Endodermal cell (in vitro differentiated cells): ENCODE data around the gene MAST1. TPM values are rescaled to one million over a fixed set of nuclear protein-coding genes. Genes with fewer than 3 reads are reported as not detected.

ENCODE experiments used
- DNase-seq: peaks from one replicate; pipeline ENCODE4 v3.0.0-alpha.2; 2017
- H3K27ac ChIP-seq: 2 replicates; pipeline ENCODE4 v1.5.1; 2013; ENCODE audit warnings: mild to moderate bottlenecking, low read depth, low read length, moderate library complexity
- H3K27me3 ChIP-seq: 2 replicates; pipeline ENCODE4 v1.6.1; 2013; ENCODE audit warnings: mild to moderate bottlenecking, low read length, moderate library complexity; ENCODE audit not compliant: insufficient read depth, control insufficient read depth, poor library complexity, severe bottlenecking
- H3K36me3 ChIP-seq: 2 replicates; pipeline ENCODE4 v1.7.0; 2013; ENCODE audit warnings: mild to moderate bottlenecking, low read length, moderate library complexity; ENCODE audit not compliant: control insufficient read depth, insufficient read depth
- H3K4me1 ChIP-seq: one replicate; pipeline ENCODE4 v1.7.0; 2013; ENCODE audit warnings: low read length; ENCODE audit not compliant: control insufficient read depth, insufficient read depth
- H3K4me3 ChIP-seq: 2 replicates; pipeline ENCODE4 v1.5.1; 2013; ENCODE audit warnings: mild to moderate bottlenecking, low read length, moderate library complexity
- H3K9ac ChIP-seq: 2 replicates; pipeline ENCODE4 v1.6.1; 2013; ENCODE audit warnings: mild to moderate bottlenecking, low read length, moderate library complexity; ENCODE audit not compliant: poor library complexity, severe bottlenecking; ENCODE audit errors: extremely low read depth
- H3K9me3 ChIP-seq: 2 replicates; pipeline ENCODE4 v1.6.1; 2013; ENCODE audit warnings: mild to moderate bottlenecking, low read length, moderate library complexity; ENCODE audit not compliant: control insufficient read depth
- H3K27ac Mint-ChIP-seq: 2 replicates; pipeline ENCODE4 v1.8.0; 2020; ENCODE audit warnings: mixed read lengths
- H3K27me3 Mint-ChIP-seq: 2 replicates; pipeline ENCODE4 v1.8.0; 2021; ENCODE audit warnings: mild to moderate bottlenecking, mixed read lengths; ENCODE audit not compliant: insufficient read depth
- H3K36me3 Mint-ChIP-seq: 2 replicates; pipeline ENCODE4 v1.8.0; 2020; ENCODE audit warnings: low read depth, mixed read lengths
- H3K4me1 Mint-ChIP-seq: 2 replicates; pipeline ENCODE4 v1.8.0; 2020; ENCODE audit warnings: mixed read lengths
- H3K4me3 Mint-ChIP-seq: 2 replicates; pipeline ENCODE4 v1.8.0; 2020; ENCODE audit warnings: mild to moderate bottlenecking, moderate library complexity, mixed read lengths
- H3K9me3 Mint-ChIP-seq: 2 replicates; pipeline ENCODE4 v1.8.0; 2020; ENCODE audit warnings: mild to moderate bottlenecking, mixed read lengths
- CTCF ChIP-seq: fragments of 200-600 bp; sonication (generic); conservative IDR thresholded peaks from 2 replicates; pipeline ENCODE4 v1.5.0; 2021; ENCODE audit warnings: antibody characterized with exemption, mild to moderate bottlenecking
- WGBS, 2 experiments: methylation state at CpG; one replicate each; pipeline versions ENCODE4 v1.1.5 to v1.1.7; 2013; ENCODE audit warnings: missing lambda C conversion rate in 2 of 2, mixed read lengths in 1 of 2; ENCODE audit not compliant: insufficient coverage in 1 of 2, insufficient read length in 1 of 2; 5-methylcytosine and 5-hydroxymethylcytosine counted together
- total RNA-seq, 2 donors: library from RNA; stranded (reverse); fragmentation: NEBNext Ultra II Directional in 1 of 2; extraction: Animal tissue kit (Norgen Biotek cat#: 25700) in 1 of 2; gene quantifications; 2 replicates in 1 of 2; 3 replicates in 1 of 2; pipeline ENCODE4 v1.2.1, GENCODE V29; 2021

The MAST1 gene
- total RNA-seq, 2 donors from 2014 or later, result 6.9 to 18.5 TPM

- H3K27ac Mint-ChIP-seq, result no peak overlapping the region
Measured at GRCh38 chr19:12800466-12800770, 37.9 kb upstream of the MAST1 start.

GRCh38 chr19:12800923-12801465 lies 37.3 kb upstream of the MAST1 start:
- Histone ChIP-seq H3K4me3 (peak overlapping the region; percentile 91), H3K9me3 (no peaks in the 10 kb centered on the region), H3K36me3 (peaks cover 22% of the 10 kb centered on the region), H3K4me1 (peaks cover 7% of the 10 kb centered on the region), H3K27me3 (no peaks in the 10 kb centered on the region), H3K27ac (peak overlapping the region; percentile 14), H3K9ac (peak overlapping the region; percentile 86)
- H3K9me3 Mint-ChIP-seq, result no peaks in the 10 kb centered on the region
- TF ChIP-seq CTCF, result no peak
- H3K4me3 Mint-ChIP-seq, result peak overlapping the region; percentile 89
- H3K27me3 Mint-ChIP-seq, result peaks cover 6% of the 10 kb centered on the region
- H3K36me3 Mint-ChIP-seq, result peaks cover 15% of the 10 kb centered on the region
- peak; percentile 73 for DNase-seq
- 6 to 8% methylated on average over 10 to 38 of the region's 38 CpGs for WGBS, 2 experiments
- peak overlapping the region; percentile 88 for H3K27ac Mint-ChIP-seq
- H3K4me1 Mint-ChIP-seq, result peaks cover 18% of the 10 kb centered on the region

More at GRCh38 chr19:12800466-12800770, 37.9 kb upstream of the MAST1 start:
- WGBS, 2 experiments, result 95% methylated on average over 1 of the region's 1 CpG; no CpG with 5 or more reads in 1 of the 2 experiments
- Mint-ChIP-seq H3K9me3 (no peaks in the 10 kb centered on the region), H3K36me3 (peaks cover 15% of the 10 kb centered on the region), H3K4me3 (peak overlapping the region; percentile 89), H3K27me3 (peaks cover 6% of the 10 kb centered on the region), H3K4me1 (peaks cover 19% of the 10 kb centered on the region)
- DNase-seq, result no peak
- H3K27ac ChIP-seq, result no peak overlapping the region
- peak overlapping the region; percentile 91 for H3K4me3 ChIP-seq
- H3K9ac ChIP-seq, result peak overlapping the region; percentile 86
- peaks cover 8% of the 10 kb centered on the region for H3K4me1 ChIP-seq
- TF ChIP-seq CTCF, result no peak
- no peaks in the 10 kb centered on the region for H3K27me3 ChIP-seq
- H3K9me3 ChIP-seq, result no peaks in the 10 kb centered on the region
- peaks cover 22% of the 10 kb centered on the region for H3K36me3 ChIP-seq

- peak within 1 kb of the TSS; percentile 14 for H3K27ac ChIP-seq
- TF ChIP-seq CTCF, result peak; percentile 21
- Mint-ChIP-seq H3K27me3 (peaks cover 6% of the 10 kb centered on the region), H3K4me1 (peaks cover 18% of the 10 kb centered on the region), H3K27ac (peak within 1 kb of the TSS; percentile 88), H3K4me3 (peak within 1 kb of the TSS; percentile 89), H3K9me3 (no peaks in the 10 kb centered on the region), H3K36me3 (peaks cover 17% of the 10 kb centered on the region)
- WGBS, 2 experiments, result 0 to 2% methylated on average over 17 to 78 of the region's 78 CpGs
- H3K4me1 ChIP-seq, result peaks cover 3% of the 10 kb centered on the region
- H3K27me3 ChIP-seq, result no peaks in the 10 kb centered on the region
- H3K36me3 ChIP-seq, result peaks cover 22% of the 10 kb centered on the region
- H3K9me3 ChIP-seq, result no peaks in the 10 kb centered on the region
- peak within 1 kb of the TSS; percentile 86 for H3K9ac ChIP-seq
- peak within 1 kb of the TSS; percentile 91 for H3K4me3 ChIP-seq
- DNase-seq, result peak; percentile 90
Measured at GRCh38 chr19:12801466-12802266, 36.6 kb upstream of the MAST1 start, which contains the start of the genes PRDX2 and THSD8. Gene PRDX2 (minus strand): TSS chr19:12801800. CDS start chr19:12801261, 539 bp downstream. Gene THSD8 (plus strand): TSS chr19:12802069. CDS start chr19:12802072, 3 bp downstream.
